Stimulated activated memory B cell treated with anti-CD40 and anti-IgM and Interleukin-4, amounts not matched to agents 10 μg/mL and 1 μg/mL and 100 μg/mL, for 72 hours (primary cell): Measurements from ENCODE around the gene DYNC2H1.
"Not testable (repeated sequence)": the region's sequence is repeated elsewhere in the genome, so short reads cannot be mapped to it uniquely, and the experiment has no call there.

Source experiments
- ATAC-seq: fragments of 150-1000 bp; cut with Tn5 transposase; 2 replicates; pipeline ENCODE4 v1.10.0; 2021
- H3K27ac Mint-ChIP-seq: one replicate; pipeline ENCODE4 v1.8.0; 2022; ENCODE audit warnings: mild to moderate bottlenecking, mixed read lengths
- H3K27me3 Mint-ChIP-seq: one replicate; pipeline ENCODE4 v1.8.0; 2022; ENCODE audit warnings: mixed read lengths
- H3K36me3 Mint-ChIP-seq: one replicate; pipeline ENCODE4 v1.8.0; 2022; ENCODE audit warnings: mixed read lengths
- H3K4me1 Mint-ChIP-seq: one replicate; pipeline ENCODE4 v1.8.0; 2022; ENCODE audit warnings: mixed read lengths
- H3K4me3 Mint-ChIP-seq: one replicate; pipeline ENCODE4 v1.8.0; 2022; ENCODE audit warnings: mild to moderate bottlenecking, moderate library complexity, mixed read lengths
- H3K9me3 Mint-ChIP-seq: one replicate; pipeline ENCODE4 v1.8.0; 2022; ENCODE audit warnings: mixed read lengths

The DYNC2H1 gene

DNA sequence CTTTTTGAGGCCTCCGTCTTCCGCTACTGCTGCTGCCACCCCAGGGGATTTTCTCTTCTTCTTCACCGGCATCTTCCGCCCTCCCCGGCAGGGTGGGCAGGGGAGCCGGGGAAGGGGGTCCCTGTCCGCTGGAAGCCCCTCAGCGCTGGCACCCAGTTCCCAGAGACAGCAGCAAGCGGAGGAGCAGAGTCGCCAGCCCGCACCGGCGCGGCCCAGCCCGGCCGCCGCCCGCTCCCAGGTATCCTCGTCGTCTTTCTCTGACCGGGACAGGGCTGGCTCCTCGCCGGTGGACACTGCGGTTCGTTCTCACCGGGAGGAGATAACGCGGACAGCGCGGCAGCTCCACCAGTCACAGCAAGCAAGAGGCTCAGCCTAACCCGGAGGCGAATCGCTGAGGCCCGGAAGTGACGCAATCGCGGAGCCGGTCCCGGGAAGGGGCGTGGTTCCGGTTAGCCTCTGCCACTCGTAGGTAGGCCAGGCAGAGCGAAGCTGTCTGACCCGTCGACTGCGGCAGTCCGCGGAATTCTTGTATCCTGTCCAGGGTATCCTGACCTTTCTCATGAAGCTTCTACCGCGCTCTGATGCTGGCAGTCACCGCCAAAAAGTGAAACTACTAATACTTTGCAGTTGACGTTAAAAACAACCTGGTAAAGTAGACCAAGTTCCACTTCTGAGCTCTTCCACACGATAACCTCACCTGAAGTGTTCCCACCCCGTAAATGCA is 17.3 kb upstream of the DYNC2H1 start, which contains the start of gene DCUN1D5:
DCUN1D5 (minus strand) TSS at position 360 of the 724 bp plus-strand sequence; CDS start at position 72, 288 bp downstream.
- Mint-ChIP-seq H3K27me3 (peaks cover 35% of the 10 kb centered on the region), H3K9me3 (no peaks in the 10 kb centered on the region), H3K4me1 (peaks cover 18% of the 10 kb centered on the region), H3K27ac (peak within 1 kb of the TSS; percentile 92), H3K36me3 (peaks cover 6% of the 10 kb centered on the region), H3K4me3 (peak within 1 kb of the TSS; percentile 95)
- peak; percentile 100 for ATAC-seq

DNA sequence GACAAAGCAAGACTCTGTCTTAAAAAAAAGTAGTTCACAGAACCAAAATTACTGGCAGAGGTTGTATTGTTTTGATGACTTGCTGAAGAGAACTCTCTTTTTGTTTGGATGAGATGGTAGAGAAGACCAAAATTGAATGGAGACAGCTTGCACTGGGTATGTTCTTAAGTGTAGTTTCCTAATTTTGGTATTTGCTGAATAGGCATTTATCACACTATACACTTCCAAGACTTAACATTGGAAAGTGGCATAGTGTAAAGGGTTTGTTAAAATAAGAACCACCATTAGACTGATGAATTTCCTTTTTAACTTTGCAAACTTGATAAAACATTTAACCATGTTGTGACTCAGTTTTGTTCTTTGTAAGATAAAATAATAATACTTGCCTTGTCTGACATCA is 11.9 kb upstream of the DYNC2H1 start:
- ATAC-seq: no peak
- Mint-ChIP-seq H3K36me3 (peaks cover 6% of the 10 kb centered on the region), H3K27me3 (peaks cover 53% of the 10 kb centered on the region), H3K4me3 (no peak overlapping the region), H3K9me3 (no peaks in the 10 kb centered on the region), H3K4me1 (peaks cover 5% of the 10 kb centered on the region), H3K27ac (no peak overlapping the region)

DNA sequence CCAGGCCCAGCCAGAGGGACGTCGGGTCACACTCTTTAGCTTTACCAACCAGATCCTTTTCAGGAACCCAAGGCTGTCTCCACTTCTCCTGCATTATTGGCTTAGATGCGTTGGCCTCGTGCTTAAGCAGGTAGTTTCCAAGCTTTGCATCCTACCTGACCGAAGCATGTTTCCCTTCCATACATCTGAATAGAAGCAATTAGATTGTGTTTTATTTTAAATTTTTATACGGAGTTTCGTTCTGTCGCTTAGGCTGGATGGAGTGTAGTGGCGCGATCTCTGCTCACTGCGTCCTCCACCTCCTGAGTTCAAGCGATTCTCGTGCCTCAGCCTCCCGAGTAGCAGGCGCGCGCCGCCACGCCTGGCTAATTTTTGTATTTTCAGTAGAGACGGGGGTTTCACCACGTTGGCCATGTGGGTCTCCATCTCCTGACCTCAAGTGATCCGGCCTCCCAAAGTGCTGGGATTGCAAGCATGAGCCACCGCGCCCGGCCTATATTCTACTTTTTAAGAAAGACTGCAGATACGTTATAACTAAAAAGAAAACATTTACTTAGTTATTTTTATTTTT is 677 bp downstream of the DYNC2H1 start:
- peak; percentile 58 for ATAC-seq
- Mint-ChIP-seq H3K4me3 (peak overlapping the region; percentile 96), H3K36me3 (no peaks in the 10 kb centered on the region), H3K27me3 (no peaks in the 10 kb centered on the region), H3K27ac (peak overlapping the region; percentile 77), H3K9me3 (no peaks in the 10 kb centered on the region), H3K4me1 (no peaks in the 10 kb centered on the region)

DNA sequence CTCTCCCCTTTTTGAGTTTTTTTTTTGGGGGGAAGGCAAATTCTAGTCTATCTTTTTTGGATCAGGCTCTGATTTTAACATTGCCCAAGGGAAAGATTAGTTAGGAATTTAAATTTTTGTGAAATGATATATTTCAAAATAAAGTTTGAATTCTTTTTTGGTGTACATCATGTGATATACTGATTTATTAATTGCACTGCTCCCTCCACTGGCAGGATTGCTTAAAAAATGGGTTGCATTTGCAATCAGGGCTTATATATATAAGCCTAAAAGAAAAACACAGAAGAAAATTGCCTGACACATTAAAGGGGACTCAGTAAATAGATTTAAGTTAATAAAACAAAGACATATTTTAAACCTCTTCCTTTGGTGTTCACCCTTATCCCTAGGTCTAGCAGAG is 1.2 kb downstream of the DYNC2H1 start:
- H3K4me3 Mint-ChIP-seq: no peak overlapping the region

GRCh38 chr11:103111400-103111799 is 2.2 kb downstream of the DYNC2H1 start:
- no peak for ATAC-seq
- Mint-ChIP-seq H3K4me1 (no peaks in the 10 kb centered on the region), H3K27ac (no peak overlapping the region), H3K4me3 (no peak overlapping the region), H3K27me3 (no peaks in the 10 kb centered on the region), H3K9me3 (no peaks in the 10 kb centered on the region), H3K36me3 (no peaks in the 10 kb centered on the region)

More for the DNA sequence above, 1.2 kb downstream of the DYNC2H1 start:
- no peaks in the 10 kb centered on the region for H3K27me3 Mint-ChIP-seq
- H3K27ac Mint-ChIP-seq: no peak overlapping the region
- no peaks in the 10 kb centered on the region for H3K9me3 Mint-ChIP-seq
- H3K36me3 Mint-ChIP-seq: no peaks in the 10 kb centered on the region
- H3K4me1 Mint-ChIP-seq: no peaks in the 10 kb centered on the region
- no peak for ATAC-seq

GRCh38 chr11:103112364-103112763 is 3.1 kb downstream of the DYNC2H1 start:
- H3K27ac Mint-ChIP-seq: no peak overlapping the region
- H3K36me3 Mint-ChIP-seq: no peaks in the 10 kb centered on the region
- H3K9me3 Mint-ChIP-seq: no peaks in the 10 kb centered on the region
- H3K27me3 Mint-ChIP-seq: no peaks in the 10 kb centered on the region
- ATAC-seq: no peak
- H3K4me1 Mint-ChIP-seq: no peaks in the 10 kb centered on the region
- no peak overlapping the region for H3K4me3 Mint-ChIP-seq

DNA sequence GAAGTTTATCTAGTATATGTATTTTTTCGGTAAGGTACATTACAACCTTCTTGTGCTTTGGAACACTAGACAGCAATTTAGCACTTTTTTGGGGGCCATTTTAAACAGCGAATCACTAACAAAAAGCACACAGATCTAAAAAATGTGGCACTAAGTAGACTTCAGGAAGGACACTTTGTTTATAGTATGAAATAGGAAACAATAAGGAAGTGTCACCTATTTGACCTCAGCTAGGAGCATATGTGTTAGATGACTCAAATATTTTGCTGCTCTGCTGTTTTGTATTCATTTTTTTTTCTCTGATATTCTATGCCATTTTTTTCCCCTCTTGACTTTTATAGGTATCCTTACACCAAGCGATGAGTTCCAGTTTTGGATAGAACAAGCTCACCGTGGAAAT is 5.6 kb downstream of the DYNC2H1 start:
- Mint-ChIP-seq H3K4me3 (no peak overlapping the region), H3K27ac (no peak overlapping the region), H3K27me3 (no peaks in the 10 kb centered on the region), H3K4me1 (no peaks in the 10 kb centered on the region), H3K36me3 (no peaks in the 10 kb centered on the region), H3K9me3 (no peaks in the 10 kb centered on the region)
- ATAC-seq: no peak

DNA sequence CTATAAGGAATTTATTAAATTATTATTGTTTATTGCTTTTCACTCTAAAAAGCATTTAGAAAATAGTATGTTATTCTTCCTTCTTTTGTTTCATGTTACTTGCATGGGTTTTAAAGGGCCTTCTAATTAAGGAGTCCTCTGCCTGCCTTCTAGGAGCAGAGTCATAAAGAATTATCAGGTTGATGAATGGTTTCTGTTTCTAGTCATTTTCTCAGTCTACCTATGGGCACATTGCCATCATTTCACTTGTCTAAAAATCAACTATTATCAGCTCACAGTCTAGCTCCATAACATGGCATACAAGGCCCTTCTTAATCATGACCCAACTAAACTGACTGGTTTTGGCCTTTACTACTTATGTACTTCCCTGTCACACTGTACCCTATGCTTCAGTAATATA is 16.2 kb downstream of the DYNC2H1 start:
- H3K4me3 Mint-ChIP-seq: no peak overlapping the region
- no peak overlapping the region for H3K27ac Mint-ChIP-seq
- H3K9me3 Mint-ChIP-seq: no peaks in the 10 kb centered on the region
- no peaks in the 10 kb centered on the region for H3K4me1 Mint-ChIP-seq
- ATAC-seq: no peak
- no peaks in the 10 kb centered on the region for H3K36me3 Mint-ChIP-seq
- no peaks in the 10 kb centered on the region for H3K27me3 Mint-ChIP-seq

DNA sequence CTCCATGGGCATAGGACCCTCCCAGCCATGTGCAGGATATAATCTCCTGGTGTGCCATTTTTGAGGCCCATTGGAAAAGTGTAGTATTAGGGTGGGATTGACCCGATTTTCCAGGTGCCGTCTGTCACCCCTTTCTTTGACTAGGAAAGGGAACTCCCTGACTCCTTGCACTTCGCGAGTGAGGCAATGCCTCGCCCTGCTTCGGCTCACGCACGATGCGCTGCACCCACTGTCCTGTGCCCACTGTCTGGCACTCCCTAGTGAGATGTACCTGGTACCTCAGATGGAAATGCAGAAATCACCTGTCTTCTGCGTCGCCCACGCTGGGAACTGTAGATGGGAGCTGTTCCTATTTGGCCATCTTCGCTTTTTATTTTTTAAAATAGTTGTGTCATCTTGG is 32.8 kb downstream of the DYNC2H1 start:
- not testable (repeated sequence) for H3K27ac Mint-ChIP-seq, H3K9me3 Mint-ChIP-seq, H3K4me3 Mint-ChIP-seq, ATAC-seq, H3K4me1 Mint-ChIP-seq, H3K27me3 Mint-ChIP-seq
- peaks cover 11% of the 10 kb centered on the region for H3K36me3 Mint-ChIP-seq

DNA sequence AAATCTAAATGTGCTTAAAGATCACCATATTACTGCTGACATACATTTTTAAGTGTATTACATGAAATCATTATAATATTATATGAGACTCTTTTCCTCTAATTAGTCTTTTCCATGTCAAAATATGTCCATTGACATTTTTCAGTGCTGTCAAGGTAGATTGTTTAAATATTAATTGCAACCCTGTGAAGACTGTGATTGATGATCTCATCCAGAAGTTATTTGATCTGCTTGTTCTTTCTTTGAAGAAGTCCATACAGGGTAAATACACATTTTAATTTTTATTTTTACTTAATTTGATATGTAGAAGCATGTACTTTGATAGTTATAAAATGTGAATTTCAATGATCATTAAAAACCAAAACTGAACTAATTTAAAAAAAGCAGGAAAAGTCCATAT is 38.4 kb downstream of the DYNC2H1 start:
- Mint-ChIP-seq H3K27ac (no peak overlapping the region), H3K4me1 (no peaks in the 10 kb centered on the region), H3K27me3 (no peaks in the 10 kb centered on the region), H3K36me3 (no peaks in the 10 kb centered on the region), H3K4me3 (no peak overlapping the region), H3K9me3 (no peaks in the 10 kb centered on the region)
- ATAC-seq: no peak

- no peak for ATAC-seq
- Mint-ChIP-seq H3K27me3 (no peaks in the 10 kb centered on the region), H3K27ac (no peak overlapping the region), H3K36me3 (no peaks in the 10 kb centered on the region), H3K4me3 (no peak overlapping the region), H3K4me1 (no peaks in the 10 kb centered on the region), H3K9me3 (no peaks in the 10 kb centered on the region)
Measured at GRCh38 chr11:103157542-103157941, 48.3 kb downstream of the DYNC2H1 start.

GRCh38 chr11:103164093-103164796 is 55.0 kb downstream of the DYNC2H1 start:
- Mint-ChIP-seq H3K27me3 (no peaks in the 10 kb centered on the region), H3K36me3 (peaks cover 7% of the 10 kb centered on the region), H3K4me3 (no peak overlapping the region), H3K9me3 (no peaks in the 10 kb centered on the region), H3K4me1 (no peaks in the 10 kb centered on the region), H3K27ac (no peak overlapping the region)
- no peak for ATAC-seq

DNA sequence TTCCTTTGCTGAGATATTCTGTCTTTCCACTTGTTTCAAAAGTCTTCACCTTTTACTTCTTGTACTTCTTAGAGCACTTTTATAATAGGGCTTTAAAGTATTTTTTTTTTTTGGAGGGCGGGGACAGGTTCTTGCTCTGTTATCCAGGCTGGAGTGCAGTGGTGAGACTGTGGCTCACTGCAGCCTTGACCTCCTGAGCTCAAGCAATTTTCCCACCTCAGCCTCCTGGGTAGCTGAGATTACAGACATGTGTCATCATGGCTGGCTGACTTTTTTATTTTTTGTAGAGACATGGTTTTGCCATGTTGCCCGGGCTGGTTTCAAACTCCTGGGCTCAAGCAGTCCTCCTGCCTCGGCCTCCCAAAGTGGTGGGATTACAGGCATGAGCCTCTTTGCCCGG is 57.9 kb downstream of the DYNC2H1 start:
- no peak overlapping the region for H3K4me3 Mint-ChIP-seq
- no peaks in the 10 kb centered on the region for H3K4me1 Mint-ChIP-seq
- no peak overlapping the region for H3K27ac Mint-ChIP-seq
- no peak for ATAC-seq
- no peaks in the 10 kb centered on the region for H3K9me3 Mint-ChIP-seq
- H3K27me3 Mint-ChIP-seq: no peaks in the 10 kb centered on the region
- H3K36me3 Mint-ChIP-seq: peaks cover 7% of the 10 kb centered on the region

- Mint-ChIP-seq H3K36me3 (peaks cover 7% of the 10 kb centered on the region), H3K27me3 (no peaks in the 10 kb centered on the region), H3K27ac (no peak overlapping the region), H3K4me3 (no peak overlapping the region), H3K9me3 (no peaks in the 10 kb centered on the region), H3K4me1 (no peaks in the 10 kb centered on the region)
- no peak for ATAC-seq
Measured at GRCh38 chr11:103170865-103171264, 61.6 kb downstream of the DYNC2H1 start.

DNA sequence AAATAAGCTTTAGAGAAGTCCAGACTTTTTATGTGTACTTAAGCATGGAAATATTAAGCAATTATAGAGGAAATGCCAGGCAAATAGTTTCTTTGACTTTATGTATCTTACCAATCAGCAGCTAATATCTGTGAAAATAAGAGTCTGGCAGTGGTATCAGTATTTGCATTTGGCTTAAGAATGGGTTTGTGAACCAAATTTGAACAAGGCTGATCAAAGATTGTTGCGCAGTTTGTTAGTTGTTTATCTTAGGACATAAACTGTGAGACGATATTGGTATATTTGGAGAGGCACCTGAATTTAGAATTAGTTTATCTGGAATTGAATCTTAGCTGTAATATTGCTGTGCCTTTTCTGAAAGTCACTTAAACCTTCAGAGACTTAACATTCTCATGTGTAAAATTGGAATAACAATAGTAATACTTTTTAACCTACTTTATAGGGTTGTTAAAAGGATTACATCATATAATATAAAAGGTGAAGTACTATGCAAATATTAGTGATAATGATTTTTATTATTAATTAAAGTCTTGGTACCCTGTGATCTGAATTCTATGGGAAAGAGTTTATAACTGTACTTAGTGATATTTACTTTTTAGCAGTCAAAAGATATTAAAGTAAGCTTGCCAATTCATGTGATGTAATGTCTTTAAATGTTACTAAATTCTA is 66.4 kb downstream of the DYNC2H1 start:
- no peaks in the 10 kb centered on the region for H3K4me1 Mint-ChIP-seq
- ATAC-seq: no peak
- no peaks in the 10 kb centered on the region for H3K27me3 Mint-ChIP-seq
- H3K27ac Mint-ChIP-seq: no peak overlapping the region
- H3K4me3 Mint-ChIP-seq: no peak overlapping the region
- H3K36me3 Mint-ChIP-seq: no peaks in the 10 kb centered on the region
- H3K9me3 Mint-ChIP-seq: no peaks in the 10 kb centered on the region
